HEK293 (cell line): ENCODE measurements around the gene GBF1.

Source experiments
- KLF10 ChIP-seq: fragments of 450-650 bp; IDR thresholded peaks from 2 replicates; pipeline ENCODE4 v1.5.1; 2018; ENCODE audit warnings: missing biosample characterization, mild to moderate bottlenecking, missing genetic modification characterization
- ZNF585B ChIP-seq: fragments of 450-650 bp; formaldehyde crosslinking; IDR thresholded peaks from 2 replicates; pipeline ENCODE4 v1.5.1; 2016; ENCODE audit warnings: missing biosample characterization, missing genetic modification characterization
- TF ChIP-seq, protein P1 (sequence below): fragments of 450-650 bp; formaldehyde crosslinking; IDR thresholded peaks from 2 replicates; pipeline ENCODE4 v1.5.1; 2016; ENCODE audit warnings: missing biosample characterization, missing genetic modification characterization
- TF ChIP-seq, protein P2 (sequence below): fragments of 450-650 bp; formaldehyde crosslinking; IDR thresholded peaks from 2 replicates; pipeline ENCODE4 v1.5.1; 2016; ENCODE audit warnings: missing biosample characterization, missing genetic modification characterization
- TF ChIP-seq, protein P3 (sequence below): fragments of 450-650 bp; formaldehyde crosslinking; IDR thresholded peaks from 2 replicates; pipeline ENCODE4 v1.5.1; 2016; ENCODE audit warnings: missing biosample characterization, missing genetic modification characterization

DNA sequence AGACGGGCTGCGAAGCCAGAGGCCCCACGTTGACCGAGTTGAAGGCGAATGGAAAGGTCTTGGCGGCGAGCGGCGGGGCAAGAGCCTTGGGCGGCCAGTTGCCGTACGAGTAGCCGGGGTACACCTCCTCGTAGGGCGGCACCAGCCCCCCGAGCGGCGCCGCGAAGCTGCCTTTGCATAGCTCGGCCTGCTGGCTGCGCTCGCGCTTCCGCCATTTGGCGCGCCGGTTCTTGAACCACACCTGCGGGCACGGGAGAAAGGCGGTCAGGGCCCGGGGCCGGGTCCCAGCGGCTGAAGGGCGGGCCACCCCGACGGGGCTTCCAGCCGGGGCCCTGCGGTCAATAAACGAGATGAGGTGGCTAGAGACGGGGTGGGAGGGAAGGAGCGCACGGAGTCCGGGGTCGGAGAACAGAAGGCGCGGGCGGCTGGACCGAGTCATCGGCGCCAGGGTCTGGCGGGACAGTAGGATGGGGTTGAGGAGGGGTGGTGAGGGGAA is 14.4 kb upstream of the GBF1 start:
- TF ChIP-seq KLF10 (tag by site-specific recombination), result no peak
- TF ChIP-seq, protein P1, sequence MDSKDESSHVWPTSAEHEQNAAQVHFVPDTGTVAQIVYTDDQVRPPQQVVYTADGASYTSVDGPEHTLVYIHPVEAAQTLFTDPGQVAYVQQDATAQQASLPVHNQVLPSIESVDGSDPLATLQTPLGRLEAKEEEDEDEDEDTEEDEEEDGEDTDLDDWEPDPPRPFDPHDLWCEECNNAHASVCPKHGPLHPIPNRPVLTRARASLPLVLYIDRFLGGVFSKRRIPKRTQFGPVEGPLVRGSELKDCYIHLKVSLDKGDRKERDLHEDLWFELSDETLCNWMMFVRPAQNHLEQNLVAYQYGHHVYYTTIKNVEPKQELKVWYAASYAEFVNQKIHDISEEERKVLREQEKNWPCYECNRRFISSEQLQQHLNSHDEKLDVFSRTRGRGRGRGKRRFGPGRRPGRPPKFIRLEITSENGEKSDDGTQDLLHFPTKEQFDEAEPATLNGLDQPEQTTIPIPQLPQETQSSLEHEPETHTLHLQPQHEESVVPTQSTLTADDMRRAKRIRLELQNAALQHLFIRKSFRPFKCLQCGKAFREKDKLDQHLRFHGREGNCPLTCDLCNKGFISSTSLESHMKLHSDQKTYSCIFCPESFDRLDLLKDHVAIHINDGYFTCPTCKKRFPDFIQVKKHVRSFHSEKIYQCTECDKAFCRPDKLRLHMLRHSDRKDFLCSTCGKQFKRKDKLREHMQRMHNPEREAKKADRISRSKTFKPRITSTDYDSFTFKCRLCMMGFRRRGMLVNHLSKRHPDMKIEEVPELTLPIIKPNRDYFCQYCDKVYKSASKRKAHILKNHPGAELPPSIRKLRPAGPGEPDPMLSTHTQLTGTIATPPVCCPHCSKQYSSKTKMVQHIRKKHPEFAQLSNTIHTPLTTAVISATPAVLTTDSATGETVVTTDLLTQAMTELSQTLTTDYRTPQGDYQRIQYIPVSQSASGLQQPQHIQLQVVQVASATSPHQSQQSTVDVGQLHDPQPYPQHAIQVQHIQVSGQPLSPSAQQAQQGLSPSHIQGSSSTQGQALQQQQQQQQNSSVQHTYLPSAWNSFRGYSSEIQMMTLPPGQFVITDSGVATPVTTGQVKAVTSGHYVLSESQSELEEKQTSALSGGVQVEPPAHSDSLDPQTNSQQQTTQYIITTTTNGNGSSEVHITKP, result no peak
- TF ChIP-seq, protein P2, sequence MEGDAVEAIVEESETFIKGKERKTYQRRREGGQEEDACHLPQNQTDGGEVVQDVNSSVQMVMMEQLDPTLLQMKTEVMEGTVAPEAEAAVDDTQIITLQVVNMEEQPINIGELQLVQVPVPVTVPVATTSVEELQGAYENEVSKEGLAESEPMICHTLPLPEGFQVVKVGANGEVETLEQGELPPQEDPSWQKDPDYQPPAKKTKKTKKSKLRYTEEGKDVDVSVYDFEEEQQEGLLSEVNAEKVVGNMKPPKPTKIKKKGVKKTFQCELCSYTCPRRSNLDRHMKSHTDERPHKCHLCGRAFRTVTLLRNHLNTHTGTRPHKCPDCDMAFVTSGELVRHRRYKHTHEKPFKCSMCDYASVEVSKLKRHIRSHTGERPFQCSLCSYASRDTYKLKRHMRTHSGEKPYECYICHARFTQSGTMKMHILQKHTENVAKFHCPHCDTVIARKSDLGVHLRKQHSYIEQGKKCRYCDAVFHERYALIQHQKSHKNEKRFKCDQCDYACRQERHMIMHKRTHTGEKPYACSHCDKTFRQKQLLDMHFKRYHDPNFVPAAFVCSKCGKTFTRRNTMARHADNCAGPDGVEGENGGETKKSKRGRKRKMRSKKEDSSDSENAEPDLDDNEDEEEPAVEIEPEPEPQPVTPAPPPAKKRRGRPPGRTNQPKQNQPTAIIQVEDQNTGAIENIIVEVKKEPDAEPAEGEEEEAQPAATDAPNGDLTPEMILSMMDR (tag by site-specific recombination), result peak; percentile 61
- TF ChIP-seq, protein P3, sequence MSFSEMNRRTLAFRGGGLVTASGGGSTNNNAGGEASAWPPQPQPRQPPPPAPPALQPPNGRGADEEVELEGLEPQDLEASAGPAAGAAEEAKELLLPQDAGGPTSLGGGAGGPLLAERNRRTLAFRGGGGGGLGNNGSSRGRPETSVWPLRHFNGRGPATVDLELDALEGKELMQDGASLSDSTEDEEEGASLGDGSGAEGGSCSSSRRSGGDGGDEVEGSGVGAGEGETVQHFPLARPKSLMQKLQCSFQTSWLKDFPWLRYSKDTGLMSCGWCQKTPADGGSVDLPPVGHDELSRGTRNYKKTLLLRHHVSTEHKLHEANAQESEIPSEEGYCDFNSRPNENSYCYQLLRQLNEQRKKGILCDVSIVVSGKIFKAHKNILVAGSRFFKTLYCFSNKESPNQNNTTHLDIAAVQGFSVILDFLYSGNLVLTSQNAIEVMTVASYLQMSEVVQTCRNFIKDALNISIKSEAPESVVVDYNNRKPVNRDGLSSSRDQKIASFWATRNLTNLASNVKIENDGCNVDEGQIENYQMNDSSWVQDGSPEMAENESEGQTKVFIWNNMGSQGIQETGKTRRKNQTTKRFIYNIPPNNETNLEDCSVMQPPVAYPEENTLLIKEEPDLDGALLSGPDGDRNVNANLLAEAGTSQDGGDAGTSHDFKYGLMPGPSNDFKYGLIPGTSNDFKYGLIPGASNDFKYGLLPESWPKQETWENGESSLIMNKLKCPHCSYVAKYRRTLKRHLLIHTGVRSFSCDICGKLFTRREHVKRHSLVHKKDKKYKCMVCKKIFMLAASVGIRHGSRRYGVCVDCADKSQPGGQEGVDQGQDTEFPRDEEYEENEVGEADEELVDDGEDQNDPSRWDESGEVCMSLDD, result peak; percentile 79
- no peak for TF ChIP-seq ZNF585B (tag by site-specific recombination)
